C4-2B (cell line): ENCODE results near the gene WDR36.

Experiments used
- CTCF ChIP-seq: fragments of 450-650 bp; conservative IDR thresholded peaks from 2 replicates; pipeline ENCODE4 v1.5.1; 2017; ENCODE audit warnings: mild to moderate bottlenecking
- ZFX ChIP-seq: fragments of 450-650 bp; IDR thresholded peaks from 2 replicates; pipeline ENCODE4 v1.6.1; 2017

GRCh38 chr5:111133436-111133751, 41.2 kb downstream of the WDR36 start:
- TF ChIP-seq CTCF (no peak), ZFX (no peak)
